ENCODE measurements around the gene DEF6.

Gene DEF6, protein sequence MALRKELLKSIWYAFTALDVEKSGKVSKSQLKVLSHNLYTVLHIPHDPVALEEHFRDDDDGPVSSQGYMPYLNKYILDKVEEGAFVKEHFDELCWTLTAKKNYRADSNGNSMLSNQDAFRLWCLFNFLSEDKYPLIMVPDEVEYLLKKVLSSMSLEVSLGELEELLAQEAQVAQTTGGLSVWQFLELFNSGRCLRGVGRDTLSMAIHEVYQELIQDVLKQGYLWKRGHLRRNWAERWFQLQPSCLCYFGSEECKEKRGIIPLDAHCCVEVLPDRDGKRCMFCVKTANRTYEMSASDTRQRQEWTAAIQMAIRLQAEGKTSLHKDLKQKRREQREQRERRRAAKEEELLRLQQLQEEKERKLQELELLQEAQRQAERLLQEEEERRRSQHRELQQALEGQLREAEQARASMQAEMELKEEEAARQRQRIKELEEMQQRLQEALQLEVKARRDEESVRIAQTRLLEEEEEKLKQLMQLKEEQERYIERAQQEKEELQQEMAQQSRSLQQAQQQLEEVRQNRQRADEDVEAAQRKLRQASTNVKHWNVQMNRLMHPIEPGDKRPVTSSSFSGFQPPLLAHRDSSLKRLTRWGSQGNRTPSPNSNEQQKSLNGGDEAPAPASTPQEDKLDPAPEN

DNA sequence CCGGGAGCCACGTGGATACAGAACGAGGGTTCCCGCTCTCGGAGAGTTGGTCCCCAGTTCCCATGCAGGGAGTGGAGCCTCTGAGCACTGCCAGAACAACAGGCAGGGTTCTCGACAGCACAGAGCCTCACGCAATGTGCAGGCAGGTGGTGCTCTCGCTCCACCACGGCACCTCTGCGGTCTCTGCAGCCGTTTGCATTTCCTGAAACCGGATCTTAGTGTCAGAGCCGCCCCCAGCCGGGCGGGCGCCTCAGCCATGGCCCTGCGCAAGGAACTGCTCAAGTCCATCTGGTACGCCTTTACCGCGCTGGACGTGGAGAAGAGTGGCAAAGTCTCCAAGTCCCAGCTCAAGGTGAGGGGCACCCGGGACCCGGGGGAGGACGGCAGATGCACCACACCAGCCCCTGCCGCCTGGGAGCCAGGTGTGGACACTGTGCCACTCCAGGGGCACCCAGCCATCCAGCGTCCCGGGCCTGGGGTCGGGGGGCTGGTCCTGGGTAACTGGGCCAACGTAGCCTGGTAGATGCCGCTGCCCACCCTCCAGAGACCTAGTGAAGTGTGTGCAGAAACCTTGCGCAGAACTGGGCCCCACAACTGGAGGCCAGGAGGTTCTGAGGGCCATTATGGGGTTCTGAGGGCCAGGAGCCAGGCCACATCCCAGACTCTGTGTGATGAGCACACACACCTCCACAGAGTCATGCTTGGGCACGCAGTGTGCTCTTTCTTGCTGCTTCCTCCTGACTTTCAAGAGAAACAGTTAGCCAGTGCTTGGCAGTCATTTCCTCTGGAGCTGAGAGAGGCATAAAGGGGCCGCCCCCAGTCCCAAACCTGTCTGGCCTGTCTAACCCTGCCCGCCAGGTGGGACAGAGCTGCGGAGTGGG is at the start of gene DEF6:
DEF6 (plus strand) TSS at position 218 of the 881 bp plus-strand sequence; CDS start at position 257, 39 bp downstream.
- DNase-seq (ENCODE audit: low read depth, low spot score) = peak; percentile 77

GRCh38 chr6:35248300-35248699 is 49.3 kb upstream of the DEF6 start:
- no peak for DNase-seq (ENCODE audit: low read depth, low spot score)

- DNase-seq (ENCODE audit: low read depth, low spot score) = no peak
These were observed 48.7 kb upstream of the DEF6 start for GRCh38 chr6:35248965-35249364.

DNA sequence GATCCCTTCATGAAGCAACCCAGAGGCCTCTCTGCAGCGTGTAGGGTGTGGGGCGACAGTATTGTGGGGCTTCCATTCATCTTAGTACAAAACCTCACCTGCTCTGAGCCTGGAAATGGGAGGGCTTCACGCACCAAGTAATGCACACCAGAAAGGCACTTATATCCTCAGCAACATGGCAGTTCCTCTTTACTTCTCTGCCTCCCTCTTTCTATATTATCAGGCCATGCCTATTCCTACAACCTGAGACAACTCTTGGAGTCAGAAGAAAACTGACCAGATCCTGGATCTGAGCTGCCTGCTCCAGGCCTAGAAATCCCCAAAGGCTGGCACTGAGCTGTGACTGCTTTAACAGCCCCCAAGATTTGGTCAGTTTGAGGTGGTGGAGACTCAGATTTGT is 45.7 kb upstream of the DEF6 start:
- DNase-seq (ENCODE audit: low read depth, low spot score) = no peak

GRCh38 chr6:35253249-35253648 is 44.4 kb upstream of the DEF6 start:
- no peak for DNase-seq (ENCODE audit: low read depth, low spot score)

GRCh38 chr6:35258336-35258735 is 39.3 kb upstream of the DEF6 start:
- no peak for DNase-seq (ENCODE audit: low read depth, low spot score)

DNA sequence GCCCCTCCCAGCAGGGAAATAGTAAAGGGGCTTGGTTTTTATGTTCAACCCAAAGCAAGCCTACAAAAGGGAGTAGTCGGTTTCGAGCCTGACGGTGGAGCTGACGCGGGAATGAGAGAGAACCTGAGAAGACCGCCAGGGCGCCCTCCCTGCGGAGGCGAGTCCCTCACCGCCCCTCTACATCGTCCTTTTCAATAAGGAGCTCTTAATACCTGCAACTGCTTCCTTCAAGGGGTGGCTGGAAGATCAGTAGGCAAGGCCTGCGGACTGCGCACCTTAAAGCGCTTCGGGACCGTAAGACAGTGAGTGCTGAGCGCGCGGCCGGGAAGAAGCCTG is 38.8 kb upstream of the DEF6 start:
- DNase-seq (ENCODE audit: low read depth, low spot score) = no peak

DNA sequence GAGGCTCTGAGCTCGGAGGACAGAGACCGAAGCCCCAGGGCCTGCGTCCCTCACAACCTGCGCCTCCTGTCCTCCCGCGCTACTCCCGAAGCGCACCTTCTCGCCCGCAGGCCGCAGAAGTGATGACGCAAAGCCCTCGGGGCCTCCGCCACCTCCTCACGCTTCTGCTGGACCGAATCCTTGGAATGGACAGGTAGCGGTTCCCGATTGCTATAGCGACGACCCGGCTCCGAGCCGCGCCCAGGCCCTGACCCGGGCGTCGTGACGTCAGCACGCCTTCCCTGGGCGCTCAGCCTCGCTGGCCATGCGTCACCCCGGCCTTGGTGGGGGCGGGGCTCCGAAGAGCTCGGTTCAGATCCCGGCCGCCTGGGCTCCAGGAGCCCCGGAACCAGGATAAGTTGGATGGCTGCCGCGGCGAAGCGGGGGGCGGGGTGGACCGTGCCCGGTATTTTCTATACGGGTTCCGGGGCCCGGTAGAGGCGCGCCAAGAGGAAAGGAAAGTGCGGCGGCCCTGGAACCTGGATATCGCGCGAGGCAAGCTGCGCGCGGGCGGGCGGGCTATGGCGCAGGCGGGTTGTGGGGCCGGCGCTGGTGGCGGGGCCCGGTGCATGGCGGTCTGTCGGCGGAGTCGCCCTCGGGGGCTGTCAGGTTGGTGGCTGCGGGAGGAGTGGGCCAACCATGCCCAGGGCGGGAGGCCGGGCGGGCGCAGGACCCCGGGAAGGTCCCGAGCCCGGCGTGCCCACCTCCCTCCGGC is 38.2 kb upstream of the DEF6 start, which contains the start of gene ZNF76:
ZNF76 (plus strand) TSS at position 542 of the 754 bp plus-strand sequence. CDS start 21,417 bp downstream, outside the sequence.
- DNase-seq (ENCODE audit: low read depth, low spot score) = peak; percentile 79

DNA sequence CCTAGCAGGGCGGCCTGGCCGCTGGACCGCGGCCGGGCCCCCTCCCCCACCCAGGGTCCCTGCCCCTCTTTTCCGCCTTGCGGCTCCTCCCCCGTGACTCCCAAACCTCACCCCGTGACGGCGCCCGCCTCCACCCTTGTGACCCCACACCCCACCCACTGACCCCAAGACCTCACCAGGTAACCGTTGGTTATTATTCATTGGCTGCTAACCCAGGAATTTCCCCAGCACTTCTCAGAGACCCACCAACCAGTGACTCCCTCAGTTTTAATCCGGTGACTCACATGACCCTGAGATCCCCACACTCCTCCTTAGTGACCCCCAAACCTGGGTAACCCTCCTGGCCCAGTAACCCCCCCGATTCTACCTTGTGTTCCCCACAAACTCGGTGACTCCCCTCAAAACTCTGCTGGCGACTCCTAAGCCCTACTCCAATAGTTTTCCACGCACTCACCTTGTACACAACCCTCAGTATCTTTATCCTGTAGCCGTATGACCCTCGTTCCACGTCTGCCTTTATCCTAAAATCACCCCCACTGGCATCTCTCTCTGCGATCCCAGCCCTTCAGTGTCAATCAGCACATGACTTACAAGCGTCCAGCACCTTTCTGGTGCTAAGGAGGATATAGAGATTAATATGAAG is 37.5 kb upstream of the DEF6 start:
- DNase-seq (ENCODE audit: low read depth, low spot score) = peak; percentile 47

- DNase-seq (ENCODE audit: low read depth, low spot score) = no peak
These were observed 36.7 kb upstream of the DEF6 start for GRCh38 chr6:35260591-35261570.

DNA sequence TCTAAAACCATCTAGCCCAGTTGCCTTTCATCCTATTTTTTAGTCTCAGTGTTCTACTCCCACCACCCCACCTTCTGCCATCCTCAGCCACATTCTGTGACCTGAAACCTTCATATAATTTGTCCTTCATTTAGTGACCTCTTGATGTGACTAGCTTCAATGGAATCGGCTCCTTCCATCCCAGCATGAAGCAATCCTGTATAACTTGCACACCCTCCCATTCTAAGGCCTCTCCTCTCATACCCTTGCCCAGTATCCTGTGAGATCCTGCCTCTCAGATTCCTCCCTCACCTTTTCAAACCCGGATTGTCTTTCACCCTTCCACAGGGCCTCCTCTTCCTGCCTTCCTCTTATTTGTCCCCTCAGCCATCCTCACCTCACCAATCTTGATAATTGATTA is 35.0 kb upstream of the DEF6 start:
- no peak for DNase-seq (ENCODE audit: low read depth, low spot score)

GRCh38 chr6:35264550-35265274 is 32.9 kb upstream of the DEF6 start:
- no peak for DNase-seq (ENCODE audit: low read depth, low spot score)

DNA sequence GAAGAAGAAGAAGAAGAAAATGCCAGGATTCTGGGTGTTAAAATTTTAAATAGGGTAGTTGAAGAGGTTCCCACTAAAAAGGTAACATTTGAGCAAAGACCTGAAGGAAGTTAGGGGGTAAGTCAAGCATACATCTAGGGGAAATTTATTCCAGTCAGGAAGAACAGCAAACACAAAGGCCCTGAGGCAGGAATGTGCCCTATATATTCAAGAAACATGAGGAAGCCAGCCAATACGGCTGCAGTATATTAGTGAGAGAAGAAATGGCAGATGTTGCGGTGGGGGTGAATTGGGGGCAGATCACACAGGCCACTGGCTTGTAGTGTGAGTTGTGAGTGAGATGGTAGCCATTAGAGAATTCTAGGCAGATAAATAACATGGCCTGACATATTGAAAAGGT is 32.1 kb upstream of the DEF6 start:
- DNase-seq (ENCODE audit: low read depth, low spot score) = no peak

- DNase-seq (ENCODE audit: low read depth, low spot score) = no peak
These were observed 30.2 kb upstream of the DEF6 start for GRCh38 chr6:35267446-35267845.

DNA sequence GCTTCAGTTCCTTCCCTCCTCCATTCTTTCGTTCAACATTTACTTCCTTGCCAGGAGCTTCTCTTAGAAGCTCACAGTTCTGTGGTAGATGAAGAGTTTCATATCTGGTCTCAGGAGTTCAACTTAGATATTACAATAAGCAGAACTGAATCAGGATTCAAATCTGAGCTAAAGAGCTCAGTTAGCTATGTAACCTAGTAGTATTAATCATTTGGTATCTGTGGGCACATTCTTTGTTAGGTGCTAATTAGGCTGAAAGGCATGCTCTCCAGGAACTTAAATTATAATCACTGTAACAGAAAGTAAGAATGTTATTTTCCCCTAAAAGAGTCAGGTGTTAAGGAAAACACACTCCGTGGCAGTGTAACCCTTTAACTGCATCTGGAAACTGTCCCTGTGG is 29.7 kb upstream of the DEF6 start:
- no peak for DNase-seq (ENCODE audit: low read depth, low spot score)

- DNase-seq (ENCODE audit: low read depth, low spot score) = no peak
These were observed 25.6 kb upstream of the DEF6 start for GRCh38 chr6:35272005-35272404.

DNA sequence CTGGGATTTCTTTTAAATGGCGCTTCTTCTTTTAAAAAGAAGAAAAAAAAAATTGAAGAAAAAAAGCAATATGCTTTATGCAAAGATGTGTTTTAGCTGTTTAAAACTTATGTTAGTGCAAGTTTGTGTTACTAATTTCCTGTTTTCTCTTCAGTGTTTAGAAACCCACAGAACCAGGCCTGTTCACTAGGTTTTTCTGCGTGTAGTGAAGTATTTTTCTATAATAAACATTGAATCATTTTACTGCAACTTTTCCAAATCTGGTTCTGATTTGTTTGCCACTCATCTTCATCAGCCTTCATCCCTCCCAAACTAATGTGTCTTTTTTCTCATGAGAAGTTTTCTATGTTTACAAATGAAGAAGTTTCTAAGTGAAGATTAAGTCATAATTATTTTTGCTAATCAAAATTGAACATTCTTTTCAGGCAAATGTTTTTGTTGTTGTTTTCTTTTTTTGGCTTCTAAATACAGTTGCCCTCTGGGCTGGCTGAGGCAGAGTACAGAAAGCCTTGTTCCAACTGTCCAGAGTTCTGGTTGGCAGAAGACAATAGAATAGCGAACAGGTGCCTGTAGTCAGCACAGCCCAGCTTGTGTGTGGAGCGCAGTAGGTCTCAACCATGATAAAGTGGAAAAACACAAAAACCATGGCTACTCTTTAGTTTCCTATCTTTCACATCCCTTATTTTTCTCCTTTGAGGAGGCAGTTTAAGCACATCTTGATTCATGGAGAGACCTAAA is 23.6 kb upstream of the DEF6 start:
- DNase-seq (ENCODE audit: low read depth, low spot score) = no peak

GRCh38 chr6:35275744-35276260 is 21.8 kb upstream of the DEF6 start:
- DNase-seq (ENCODE audit: low read depth, low spot score) = no peak
